SK-N-MC (cell line): ENCODE data around the gene PAXX.

Experiments
- EZH2 ChIP-seq: fragments of 200-600 bp; sonication (generic); IDR thresholded peaks from one replicate; pipeline ENCODE4 v1.6.1; 2017; ENCODE audit warnings: antibody characterized with exemption
- FOXP2 ChIP-seq: optimal IDR thresholded peaks from 2 replicates; pipeline ENCODE3; 2011; ENCODE audit warnings: mild to moderate bottlenecking, moderate library complexity; ENCODE audit not compliant: insufficient read depth; ENCODE audit errors: extremely low read length, control extremely low read depth
- POLR2AphosphoS5 ChIP-seq: IDR thresholded peaks from 2 replicates; pipeline ENCODE4 v1.6.1; 2012; ENCODE audit warnings: mild to moderate bottlenecking, low read depth, low read length, borderline replicate concordance

- TF ChIP-seq EZH2, result no peak
- TF ChIP-seq POLR2AphosphoS5, result no peak; the same call in 1 of the 2 replicates
- no peak for TF ChIP-seq FOXP2
Observed at GRCh38 chr9:136994888-136995230, 2.6 kb downstream of the PAXX start.
